ENCODE results near the gene BCAR3.

The BCAR3 gene

DNA sequence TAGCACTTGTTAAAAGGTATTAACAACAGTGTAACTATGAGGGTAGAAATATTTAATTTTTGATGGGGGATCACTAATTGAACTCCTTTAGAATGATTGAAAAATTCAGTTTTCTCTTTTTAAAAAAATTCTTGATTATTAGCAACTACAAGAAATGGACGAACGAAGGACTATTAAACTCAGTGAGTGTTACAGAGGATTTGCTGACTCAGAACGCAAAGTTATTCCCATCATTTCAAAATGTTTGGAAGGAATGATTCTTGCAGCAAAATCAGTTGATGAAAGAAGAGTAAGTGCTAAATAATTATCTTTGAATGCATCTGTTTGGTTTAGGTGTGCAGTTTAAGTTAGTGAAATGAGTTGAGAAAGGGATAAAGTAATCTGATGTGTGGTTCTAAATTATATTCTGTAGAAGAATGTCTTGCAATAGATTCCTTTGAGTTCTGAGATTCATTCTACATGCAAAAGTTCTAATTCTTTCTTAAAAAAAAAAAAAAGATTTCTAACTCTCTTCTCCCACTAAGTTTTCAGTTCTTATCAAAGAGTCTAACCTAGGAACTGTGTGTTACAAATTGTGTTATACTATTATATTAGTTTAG is 148.8 kb downstream of the BCAR3 start:
- no peak for DNase-seq

DNA sequence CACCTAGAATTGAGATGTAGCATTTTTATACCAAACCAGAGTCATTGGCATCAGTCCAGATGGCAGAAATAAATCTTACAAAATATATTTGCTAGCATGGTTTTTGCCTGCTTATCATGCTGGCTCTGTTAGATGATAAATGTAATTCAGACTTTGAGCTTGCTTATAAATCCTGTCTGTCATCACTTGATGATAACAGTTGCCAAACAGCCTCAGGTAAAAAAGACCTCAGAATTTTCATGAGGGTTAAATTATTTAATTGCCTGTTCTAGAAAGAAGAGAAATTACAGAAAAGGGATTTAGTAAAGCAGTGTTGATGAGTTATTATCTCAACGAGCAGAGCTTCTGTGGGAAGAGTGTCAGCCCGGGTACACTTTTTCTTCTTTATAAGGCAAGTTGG is 150.4 kb downstream of the BCAR3 start:
- no peak for DNase-seq

DNA sequence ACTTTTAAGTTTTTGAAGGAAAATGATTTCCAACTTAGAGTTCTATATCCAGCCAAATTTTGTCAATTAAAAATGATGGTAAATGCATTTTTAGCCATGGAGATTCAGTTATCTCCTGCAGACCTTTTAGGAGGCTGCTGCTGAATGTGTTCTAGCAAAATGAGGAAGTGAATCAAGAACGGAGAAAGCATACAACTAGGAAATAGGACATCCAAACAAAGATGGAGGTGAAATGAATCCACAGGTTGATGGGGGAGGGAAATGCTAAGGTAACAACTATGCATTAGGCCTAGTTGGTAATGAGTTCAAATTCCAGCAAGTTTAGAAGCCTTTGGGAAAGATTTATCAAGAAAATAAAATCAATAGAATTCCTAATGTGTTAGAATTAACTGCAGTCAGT is 153.2 kb downstream of the BCAR3 start:
- peak in 1 of 2 donors; percentile 64 for DNase-seq

DNA sequence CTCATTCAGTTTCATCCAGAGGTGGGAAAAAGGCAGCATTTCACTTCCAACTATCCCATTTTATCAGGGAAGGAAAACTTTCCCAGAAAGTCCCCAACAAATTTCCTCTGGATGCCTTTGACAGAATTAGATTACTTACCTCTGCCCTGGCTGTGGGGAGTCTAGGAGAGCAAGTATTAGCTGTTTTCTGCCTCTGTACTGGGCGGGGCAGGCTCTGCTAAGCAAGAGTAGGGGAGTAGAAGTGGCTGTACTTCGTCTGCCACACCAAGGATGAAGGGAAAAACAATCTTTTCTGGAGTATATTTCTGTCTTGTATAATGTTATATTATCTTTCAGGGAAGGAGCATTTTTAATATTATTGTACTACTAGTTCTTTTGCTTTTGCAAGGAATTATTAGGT is 155.2 kb downstream of the BCAR3 start:
- no peak for DNase-seq

DNA sequence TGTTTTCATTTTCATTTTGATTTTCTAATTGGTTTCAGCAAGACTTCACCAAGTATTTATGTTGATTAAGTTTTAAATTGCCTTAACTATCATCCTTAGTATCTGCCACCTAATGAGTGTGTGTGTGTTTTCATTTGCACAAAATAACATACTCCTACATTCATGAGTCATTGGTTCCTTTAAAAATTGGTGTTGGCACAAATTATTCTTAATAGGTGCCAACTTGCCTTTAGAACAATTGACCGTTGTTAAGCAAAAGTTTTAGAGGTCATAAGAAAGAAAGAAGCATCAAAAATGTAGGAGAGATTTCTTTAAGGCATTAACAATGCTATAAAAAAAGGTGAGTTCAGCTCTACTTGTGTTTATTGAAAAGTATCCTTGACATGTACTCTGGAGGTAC is 156.2 kb downstream of the BCAR3 start:
- DNase-seq: no peak

DNA sequence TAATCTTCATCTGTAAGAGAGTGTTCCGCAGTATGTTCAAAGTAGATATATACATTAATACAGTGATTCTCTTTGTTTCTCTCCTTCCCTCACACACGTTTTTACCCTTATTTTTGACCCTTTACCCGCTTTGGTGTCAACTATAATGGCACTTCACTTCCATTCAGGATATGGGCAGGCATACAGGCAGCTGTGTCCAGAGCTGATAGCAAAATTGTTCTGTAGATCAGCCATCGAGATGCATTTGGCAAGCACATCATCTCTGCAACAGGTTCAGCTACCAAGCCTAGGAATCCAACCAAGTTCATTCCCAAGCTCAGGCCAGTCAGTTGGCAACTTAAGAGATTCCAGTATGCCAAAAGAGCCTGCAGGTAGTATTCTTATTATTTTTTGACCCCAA is 158.9 kb downstream of the BCAR3 start:
- no peak for DNase-seq

DNA sequence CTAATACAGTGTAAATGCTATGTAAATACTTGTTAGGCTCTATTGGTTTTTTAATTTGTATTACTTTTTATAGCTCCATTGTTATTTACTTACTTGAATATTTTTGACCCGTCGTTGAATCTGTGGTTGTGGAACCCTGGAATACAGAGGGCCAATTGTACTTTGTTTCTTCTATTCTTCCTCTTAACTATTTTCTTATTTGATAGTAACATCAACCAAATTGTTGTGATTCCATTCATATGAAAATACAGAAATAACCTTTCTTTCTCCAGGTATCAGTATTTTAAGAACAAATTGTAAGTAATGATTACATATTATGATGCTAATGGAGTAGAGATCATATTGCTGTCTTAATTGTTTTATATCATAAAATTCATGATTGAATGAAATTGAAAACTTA is 160.0 kb downstream of the BCAR3 start:
- DNase-seq: no peak

DNA sequence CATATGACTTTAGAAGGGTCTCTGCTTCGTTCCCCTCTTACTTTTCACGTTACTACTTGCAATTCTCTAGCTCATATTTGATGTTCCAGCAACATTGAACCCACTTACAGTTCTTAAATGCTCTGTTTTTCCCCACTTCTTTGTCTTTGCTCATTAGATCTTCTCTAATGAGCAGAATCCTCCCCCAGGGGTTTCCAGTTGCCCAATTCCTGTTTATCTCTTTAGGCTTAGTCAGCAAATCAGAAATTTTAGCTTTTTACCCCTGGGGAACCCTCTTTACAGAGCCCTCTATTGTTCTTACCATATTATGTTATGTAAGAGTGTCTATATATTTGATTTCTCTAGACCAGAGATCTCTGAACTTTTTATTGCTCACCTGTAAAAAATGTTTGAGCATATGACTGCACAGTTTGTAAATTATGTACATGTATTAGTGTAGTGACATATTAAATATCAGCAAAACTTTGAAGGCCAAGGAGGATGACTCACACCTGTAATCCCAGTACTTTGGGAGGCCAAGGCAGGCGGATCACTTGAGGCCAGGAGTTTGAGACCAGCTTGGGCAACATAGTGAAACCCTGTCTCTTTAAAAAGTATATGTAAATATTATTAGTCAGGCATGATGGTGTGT is 162.3 kb downstream of the BCAR3 start:
- DNase-seq: no peak

DNA sequence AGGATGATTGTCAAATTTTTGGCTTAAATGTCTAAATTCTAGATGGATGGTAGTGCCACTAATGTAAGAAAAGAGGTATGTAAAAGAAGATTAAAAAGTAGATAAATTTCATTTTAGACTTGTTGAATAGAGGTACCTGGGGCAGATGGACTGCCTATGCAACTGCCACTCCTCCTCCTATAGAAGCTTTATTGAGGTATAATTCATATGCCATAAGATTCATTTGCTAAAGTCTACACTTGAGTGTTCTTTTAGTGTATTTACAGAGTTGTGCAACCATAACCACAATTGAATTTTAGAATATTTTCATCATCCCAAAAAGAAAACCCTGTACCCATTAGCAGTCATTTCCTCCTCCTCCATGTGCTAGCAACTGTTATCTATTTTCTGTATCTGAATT is 163.1 kb downstream of the BCAR3 start:
- DNase-seq: no peak

DNA sequence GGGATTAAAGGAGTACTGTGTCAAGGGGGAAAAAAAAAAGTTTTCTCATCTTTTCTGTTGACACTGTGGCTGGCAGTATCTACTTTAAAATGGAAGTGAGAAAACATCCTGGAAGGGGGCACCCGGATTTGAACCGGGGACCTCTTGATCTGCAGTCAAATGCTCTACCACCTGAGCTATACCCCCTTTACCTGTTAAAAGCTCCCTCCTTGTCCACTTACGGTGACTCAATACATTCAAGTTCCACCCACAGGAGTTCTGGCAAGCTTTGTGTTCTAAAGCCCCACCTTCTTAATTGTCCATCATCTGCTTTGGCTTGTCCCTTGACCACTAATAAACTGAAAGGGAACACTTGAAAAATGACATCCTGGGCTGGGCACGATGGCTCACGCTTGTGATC is 165.5 kb downstream of the BCAR3 start:
- no peak for DNase-seq
